ENCODE results near the gene CDK5RAP1.

DNA sequence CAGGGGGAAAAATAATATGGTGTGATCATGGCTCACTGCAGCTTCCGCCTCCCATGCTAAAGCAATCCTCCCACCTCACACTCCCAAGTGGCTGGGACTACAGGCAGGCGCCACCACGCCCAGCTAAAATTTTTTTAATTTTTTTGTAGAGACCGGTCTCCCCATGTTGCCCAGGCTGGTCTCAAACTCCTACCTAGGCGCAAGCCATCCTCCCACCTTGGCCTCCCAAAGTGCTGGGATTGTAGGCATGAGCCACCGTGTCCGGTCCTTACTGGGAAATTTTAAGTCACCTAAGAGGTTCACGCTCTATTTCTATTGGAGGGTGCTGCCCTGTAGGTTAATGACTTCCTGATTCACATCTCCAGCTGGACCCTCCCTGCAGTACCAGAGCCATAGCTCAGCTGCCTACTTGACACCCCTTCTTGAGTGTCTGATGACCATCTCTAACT is 626 bp upstream of the CDK5RAP1 start:
- no peak for TF ChIP-seq FOS (IDR thresholded peaks at IDR 0.05; ENCODE audit: extremely low read depth, insufficient read length)
- TF ChIP-seq ERF (CRISPR knock-in tag; IDR thresholded peaks at IDR 0.05), result no peak
- TF ChIP-seq ZFP1 (CRISPR knock-in tag; IDR thresholded peaks at IDR 0.05), result no peak
- no peak for TF ChIP-seq TCF7L2 (IDR thresholded peaks at IDR 0.05; ENCODE audit: low read depth, low read length)
- TF ChIP-seq PHF8 (IDR thresholded peaks at IDR 0.05; ENCODE audit: borderline replicate concordance, low read length), result no peak
